Kidney (tissue), 14 donors: ENCODE measurements around the gene LILRA6. TPM values are rescaled to one million over a fixed set of nuclear protein-coding genes. Genes with fewer than 3 reads are reported as not detected.
"Not testable (repeated sequence)": the region's sequence is repeated elsewhere in the genome, so short reads cannot be mapped to it uniquely, and the experiment has no call there.

Experiments used
- DNase-seq, 5 donors: peaks; one replicate each; pipeline ENCODE4 v3.0.0-alpha.2; 2013 to 2020
- FAIRE-seq: peaks from 2 replicates; lab custom pipeline; 2012; peaks lifted over from hg19 to GRCh38; lab: Jason Lieb, UNC
- H3K27ac ChIP-seq, 2 donors: one replicate each; pipeline ENCODE4 v1.7.0; 2013; ENCODE audit warnings: low read depth in 2 of 2, low read length in 2 of 2, inconsistent platforms in 1 of 2
- H3K27me3 ChIP-seq: one replicate; pipeline ENCODE4 v1.7.1; 2013; ENCODE audit warnings: low read length, inconsistent platforms; ENCODE audit not compliant: control insufficient read depth, insufficient read depth
- H3K36me3 ChIP-seq, 3 donors: one replicate each; pipeline versions ENCODE4 v1.7.0 to v1.7.1; 2013; ENCODE audit warnings: low read length in 3 of 3, control low read depth in 1 of 3, inconsistent platforms in 1 of 3; ENCODE audit not compliant: insufficient read depth in 3 of 3, control insufficient read depth in 2 of 3
- H3K4me1 ChIP-seq, 3 donors: one replicate each; pipeline versions ENCODE4 v1.7.0 to v1.7.1; 2013; ENCODE audit warnings: low read length in 3 of 3, inconsistent platforms in 1 of 3, low read depth in 1 of 3; ENCODE audit not compliant: control insufficient read depth in 2 of 3, insufficient read depth in 2 of 3
- H3K4me3 ChIP-seq, 3 donors: one replicate each; pipeline versions ENCODE4 v1.7.0 to v1.8.1; 2013; ENCODE audit warnings: low read length in 3 of 3, control low read depth in 1 of 3, inconsistent platforms in 1 of 3
- H3K9ac ChIP-seq, 3 donors: one replicate each; pipeline versions ENCODE4 v1.7.0 to v1.7.1; 2013; ENCODE audit warnings: low read length in 3 of 3, control low read depth in 1 of 3, inconsistent platforms in 1 of 3
- H3K9me3 ChIP-seq, 3 donors: one replicate each; pipeline versions ENCODE4 v1.7.0 to v1.7.1; 2013; ENCODE audit warnings: low read length in 3 of 3, control low read depth in 1 of 3, inconsistent platforms in 1 of 3; ENCODE audit not compliant: control insufficient read depth in 2 of 3, insufficient read depth in 1 of 3
- CTCF ChIP-seq: IDR thresholded peaks from 3 replicates; pipeline ENCODE4 v1.5.1; 2012; ENCODE audit warnings: mild to moderate bottlenecking, moderate library complexity, borderline replicate concordance; ENCODE audit not compliant: insufficient read depth; ENCODE audit errors: extremely low read depth
- intact Hi-C: fragments of 100-400 bp; cut with DNase I; formaldehyde crosslinking; loops from one replicate; pipeline ENCODE4 v1.11.1; 2022
- polyA plus RNA-seq: library from polyadenylated mRNA; stranded (reverse); fragments of 350-450 nt; fragmentation: Illumina TruSeq; extraction: RNeasy Lipid Tissue Mini Kit (QIAGEN cat#74804); gene quantifications from one replicate; pipeline ENCODE4 v1.2.3, GENCODE V29; 2014; ENCODE audit warnings: low read depth, low replicate concordance; ENCODE audit not compliant: insufficient read depth
- total RNA-seq: library from RNA; stranded (reverse); fragmentation: NEBNext Ultra II Directional; extraction: Animal tissue kit (Norgen Biotek cat#: 25700); gene quantifications from one replicate; pipeline ENCODE4 v1.2.1, GENCODE V29; 2021
- donor health status: control.
- donor health status: control.
- donor health status: control.
- donor health status: control.
- donor health status: control.
- donor health status: DM: yes; HTN: yes; CAD: no.
- donor health status: Normal renal cell carcinoma (clear cell type).

The LILRA6 gene
- total and polyA plus RNA-seq, 2 donors from 2014 or later = 2.9 TPM; not detected in 1

- intact Hi-C loops = no loop called here
- no peak overlapping the region for H3K9ac ChIP-seq
- H3K4me3 ChIP-seq = no peak overlapping the region
- H3K4me1 ChIP-seq = peaks cover 7 to 34% (median 25%) of the 10 kb centered on the region in 3 donors
- H3K36me3 ChIP-seq = peaks cover 7 to 42% (median 27%) of the 10 kb centered on the region in 3 donors
- no peaks in the 10 kb centered on the region for H3K27me3 ChIP-seq
- H3K9me3 ChIP-seq = no peaks in the 10 kb centered on the region
- DNase-seq (peak in 4 of 5 donors; percentile 16 to 79 (median 40)), FAIRE-seq (no peak)
- no peak for TF ChIP-seq CTCF
- H3K27ac ChIP-seq = peak overlapping the region; percentile 71 to 93
Observed at GRCh38 chr19:54207983-54208783, 34.4 kb downstream of the LILRA6 start.

- Histone ChIP-seq H3K9me3 (no peaks in the 10 kb centered on the region), H3K36me3 (peaks cover 12 to 48% (median 28%) of the 10 kb centered on the region in 3 donors), H3K9ac (no peak overlapping the region), H3K27ac (peak overlapping the region in 1 of 2 donors; percentile 29), H3K27me3 (no peaks in the 10 kb centered on the region), H3K4me3 (no peak overlapping the region), H3K4me1 (peaks cover 10 to 40% (median 31%) of the 10 kb centered on the region in 3 donors)
- DNase-seq (peak in 1 of 5 donors; percentile 77), FAIRE-seq (no peak)
- intact Hi-C loops = no loop called here
- no peak for TF ChIP-seq CTCF
Observed at GRCh38 chr19:54207676-54207982, 35.0 kb downstream of the LILRA6 start.

- H3K4me1 ChIP-seq = peaks cover 12 to 44% (median 35%) of the 10 kb centered on the region in 3 donors
- H3K36me3 ChIP-seq = peaks cover 16 to 52% (median 32%) of the 10 kb centered on the region in 3 donors
- FAIRE-seq, H3K9ac ChIP-seq, H3K27ac ChIP-seq, H3K9me3 ChIP-seq, intact Hi-C loops, H3K4me3 ChIP-seq, H3K27me3 ChIP-seq: not testable (repeated sequence)
- DNase-seq = peak in 1 of 5 donors; percentile 63
Observed at GRCh38 chr19:54207193-54207592, 35.4 kb downstream of the LILRA6 start.

- Histone ChIP-seq H3K9ac (no peak overlapping the region), H3K9me3 (no peaks in the 10 kb centered on the region), H3K4me3 (no peak overlapping the region), H3K27me3 (no peaks in the 10 kb centered on the region), H3K36me3 (peaks cover 20 to 54% (median 32%) of the 10 kb centered on the region in 3 donors), H3K4me1 (peaks cover 12 to 47% (median 39%) of the 10 kb centered on the region in 3 donors), H3K27ac (peak overlapping the region in 1 of 2 donors; percentile 0)
- DNase-seq = peak in 1 of 5 donors; percentile 26
- no peak for TF ChIP-seq CTCF
- no peak for FAIRE-seq
- intact Hi-C loops = no loop called here
Observed at GRCh38 chr19:54206831-54207177, 35.8 kb downstream of the LILRA6 start.
